GM23338 (cell line): ENCODE measurements around the gene MAD2L1BP. TPM values are rescaled to one million over a fixed set of nuclear protein-coding genes. Genes with fewer than 3 reads are reported as not detected.

Experiments
- ATAC-seq: fragments of 200-7000 bp; cut with Tn5 transposase; 3 replicates; pipeline ENCODE4 v1.9.1; 2020
- DNase-seq: peaks from one replicate; pipeline ENCODE4 v3.0.0-alpha.2; 2015; ENCODE audit warnings: low spot score
- H2AFZ ChIP-seq: fragments of 200-600 bp; sonication (generic); 2 replicates; pipeline ENCODE4 v1.8.0; 2016; ENCODE audit warnings: antibody characterized with exemption, mild to moderate bottlenecking, moderate library complexity
- H3F3A ChIP-seq: fragments of 200-600 bp; sonication (generic); replicated peaks from 2 replicates; pipeline ENCODE4 v1.8.0; 2017; ENCODE audit warnings: antibody characterized with exemption, mixed run types, low read depth
- H3K27ac ChIP-seq: fragments of 200-600 bp; sonication (generic); 2 replicates; pipeline ENCODE4 v1.6.1; 2016; ENCODE audit warnings: low read depth
- H3K27me3 ChIP-seq: fragments of 200-600 bp; sonication (generic); 2 replicates; pipeline ENCODE4 v1.8.0; 2016; ENCODE audit warnings: mild to moderate bottlenecking, mixed run types, moderate library complexity; ENCODE audit not compliant: insufficient read depth
- H3K36me3 ChIP-seq: fragments of 200-600 bp; sonication (generic); 2 replicates; pipeline ENCODE4 v1.8.0; 2016; ENCODE audit warnings: mild to moderate bottlenecking; ENCODE audit not compliant: insufficient read depth
- H3K4me1 ChIP-seq: fragments of 200-600 bp; sonication (generic); 2 replicates; pipeline ENCODE4 v1.8.0; 2016; ENCODE audit warnings: mild to moderate bottlenecking, moderate library complexity; ENCODE audit not compliant: insufficient read depth
- H3K4me2 ChIP-seq: fragments of 200-600 bp; sonication (generic); 2 replicates; pipeline ENCODE4 v1.7.1; 2017; ENCODE audit warnings: mixed run types
- H3K4me3 ChIP-seq: fragments of 200-600 bp; sonication (generic); 2 replicates; pipeline ENCODE4 v1.6.1; 2016; ENCODE audit warnings: mixed run types
- H3K79me2 ChIP-seq: fragments of 200-600 bp; sonication (generic); replicated peaks from 2 replicates; pipeline ENCODE4 v1.8.0; 2017; ENCODE audit warnings: mild to moderate bottlenecking; ENCODE audit not compliant: insufficient read depth
- H3K9me2 ChIP-seq: fragments of 200-600 bp; sonication (generic); 2 replicates; pipeline ENCODE4 v1.8.0; 2017; ENCODE audit not compliant: insufficient read depth
- H4K20me1 ChIP-seq: fragments of 200-600 bp; sonication (generic); replicated peaks from 2 replicates; pipeline ENCODE4 v1.8.0; 2017; ENCODE audit warnings: mild to moderate bottlenecking; ENCODE audit not compliant: insufficient read depth
- H3K27ac Mint-ChIP-seq: 2 replicates; pipeline ENCODE4 v1.8.0; 2020; ENCODE audit warnings: inconsistent platforms, mild to moderate bottlenecking, moderate library complexity, mixed read lengths
- H3K27me3 Mint-ChIP-seq: 3 replicates; pipeline ENCODE4 v1.8.0; 2022; ENCODE audit warnings: low read depth, mild to moderate bottlenecking, moderate library complexity, mixed read lengths, inconsistent platforms; ENCODE audit not compliant: insufficient read depth, poor library complexity
- H3K36me3 Mint-ChIP-seq: 3 replicates; pipeline ENCODE4 v1.8.0; 2021; ENCODE audit warnings: low read depth, mild to moderate bottlenecking, inconsistent platforms, moderate library complexity, mixed read lengths
- H3K4me1 Mint-ChIP-seq: 3 replicates; pipeline ENCODE4 v1.8.0; 2020; ENCODE audit warnings: mild to moderate bottlenecking, inconsistent platforms, mixed read lengths
- H3K4me3 Mint-ChIP-seq: 3 replicates; pipeline ENCODE4 v1.8.0; 2021; ENCODE audit warnings: moderate library complexity, mild to moderate bottlenecking, inconsistent platforms, mixed read lengths
- H3K9me3 Mint-ChIP-seq: 3 replicates; pipeline ENCODE4 v1.8.0; 2020; ENCODE audit warnings: moderate library complexity, mild to moderate bottlenecking, inconsistent platforms, mixed read lengths
- CREB1 ChIP-seq: fragments of 250-450 bp; sonication (Bioruptor Pico); IDR thresholded peaks from 2 replicates; pipeline ENCODE4 v1.5.0; 2020; ENCODE audit warnings: low read depth, mild to moderate bottlenecking, moderate library complexity
- CTCF ChIP-seq, 2 experiments: fragments of 200-600 bp in 1 of 2; sonication (generic) in 1 of 2; conservative IDR thresholded peaks; 2 replicates each; pipeline versions ENCODE4 v1.5.1 to v1.6.1; 2016 to 2017; ENCODE audit warnings: antibody characterized with exemption in 2 of 2, low read depth in 2 of 2, mild to moderate bottlenecking in 2 of 2, moderate library complexity in 1 of 2
- ETS1 ChIP-seq: IDR thresholded peaks from 2 replicates; pipeline ENCODE4 v1.6.1; 2016; ENCODE audit warnings: antibody characterized with exemption
- EZH2 ChIP-seq: fragments of 200-600 bp; sonication (generic); IDR thresholded peaks from one replicate; pipeline ENCODE4 v1.8.0; 2017; ENCODE audit warnings: antibody characterized with exemption, mild to moderate bottlenecking, low read depth; ENCODE audit not compliant: unreplicated experiment
- EZH2phosphoT487 ChIP-seq: fragments of 200-600 bp; sonication (generic); IDR thresholded peaks from one replicate; pipeline ENCODE4 v1.8.1; 2018; ENCODE audit warnings: antibody characterized with exemption; ENCODE audit not compliant: unreplicated experiment
- JUNB ChIP-seq: IDR thresholded peaks from one replicate; pipeline ENCODE4 v1.6.1; 2016; ENCODE audit warnings: antibody characterized with exemption; ENCODE audit not compliant: unreplicated experiment
- NANOG ChIP-seq: IDR thresholded peaks from 2 replicates; pipeline ENCODE4 v1.6.1; 2016; ENCODE audit warnings: antibody characterized with exemption, borderline replicate concordance
- POLR2AphosphoS5 ChIP-seq: IDR thresholded peaks from 2 replicates; pipeline ENCODE4 v1.6.1; 2016; ENCODE audit warnings: antibody characterized with exemption, low read depth
- REST ChIP-seq: IDR thresholded peaks from one replicate; pipeline ENCODE4 v1.6.1; 2018; ENCODE audit warnings: antibody characterized with exemption; ENCODE audit not compliant: unreplicated experiment
- STAT1 ChIP-seq: IDR thresholded peaks from one replicate; pipeline ENCODE4 v1.6.1; 2016; ENCODE audit warnings: antibody characterized with exemption; ENCODE audit not compliant: unreplicated experiment
- ZNF114 ChIP-seq: fragments of 250-450 bp; sonication (Bioruptor Pico); IDR thresholded peaks from 2 replicates; pipeline ENCODE4 v1.5.0; 2020; ENCODE audit warnings: mild to moderate bottlenecking, moderate library complexity
- ZNF331 ChIP-seq: fragments of 250-450 bp; sonication (Bioruptor Pico); IDR thresholded peaks from 2 replicates; pipeline ENCODE4 v1.5.0; 2020; ENCODE audit warnings: low read depth, mild to moderate bottlenecking, moderate library complexity
- ZNF462 ChIP-seq: fragments of 250-450 bp; sonication (Bioruptor Pico); IDR thresholded peaks from 2 replicates; pipeline ENCODE4 v1.5.0; 2020; ENCODE audit warnings: mild to moderate bottlenecking, moderate library complexity
- polyA plus RNA-seq: library from polyadenylated mRNA; unstranded; fragments of >200 nt; fragmentation: Nextera tagmentation; extraction: Ambion mirVana; gene quantifications from 2 replicates; pipeline ENCODE4 v1.2.1, GENCODE V29; 2016
- total RNA-seq: library from RNA; depleted of rRNA; stranded (reverse); fragments of >200 nt; shearing (Covaris generic); gene quantifications from 2 replicates; pipeline ENCODE4 v1.2.3, GENCODE V29; 2014

Gene MAD2L1BP
- total and polyA plus RNA-seq, 2 experiments from 2014 or later: 26.6 to 51.7 TPM

- Histone ChIP-seq H3K79me2 (peaks cover 19% of the 10 kb centered on the region), H3K27ac (no peak overlapping the region), H3K36me3 (peaks cover 11% of the 10 kb centered on the region), H3K9me2 (no peaks in the 10 kb centered on the region), H3K4me1 (no peaks in the 10 kb centered on the region), H2AFZ (no peak overlapping the region), H3K4me3 (no peak overlapping the region), H3K4me2 (no peak overlapping the region), H3F3A (peaks cover 6% of the 10 kb centered on the region; the same call in 1 of the 2 replicates), H4K20me1 (peaks cover 7% of the 10 kb centered on the region), H3K27me3 (no peaks in the 10 kb centered on the region)
- H3K36me3 Mint-ChIP-seq: peaks cover 64% of the 10 kb centered on the region
- H3K27me3 Mint-ChIP-seq: peaks cover 8% of the 10 kb centered on the region
- no peak overlapping the region for H3K4me3 Mint-ChIP-seq
- ATAC-seq: no peak
- TF ChIP-seq POLR2AphosphoS5 (no peak), STAT1 (no peak), CTCF (conservative IDR thresholded peaks at IDR 0.05; ENCODE audit: low read depth in 2 of 2) (no peak), REST (no peak), ZNF114 (CRISPR knock-in tag) (no peak), JUNB (no peak), EZH2 (no peak), EZH2phosphoT487 (no peak), ZNF462 (CRISPR knock-in tag) (no peak), ZNF331 (CRISPR knock-in tag) (no peak), NANOG (no peak), CREB1 (CRISPR knock-in tag) (no peak), ETS1 (no peak)
- H3K4me1 Mint-ChIP-seq: peaks cover 5% of the 10 kb centered on the region
- no peak for DNase-seq
- no peak overlapping the region for H3K27ac Mint-ChIP-seq
- no peaks in the 10 kb centered on the region for H3K9me3 Mint-ChIP-seq
Measured at GRCh38 chr6:43624786-43625288, 10.8 kb upstream of the MAD2L1BP start.
